A673 (cell line): ENCODE results near the gene FRMD4A. TPM values are rescaled to one million over a fixed set of nuclear protein-coding genes. Genes with fewer than 3 reads are reported as not detected.

Source experiments
- BruUV-seq: library from RNA; stranded (reverse); fragments of 400-500 nt; replicated peaks from 2 replicates; lab custom pipeline; 2021; lab: Mats Ljungman, UMichigan
- CTCF ChIA-PET: fragments of 300-600 bp; sonication (Branson Sonifier 250); formaldehyde crosslinking; loops from one replicate; lab custom pipeline; 2022; ENCODE audit warnings: antibody characterized with exemption; lab: Charles Lee
- POLR2A ChIA-PET: fragments of 300-600 bp; sonication (Branson Sonifier 250); formaldehyde crosslinking; loops from one replicate; lab custom pipeline; 2022; ENCODE audit warnings: antibody characterized with exemption; ENCODE audit not compliant: low non-redundant PET; lab: Charles Lee
- DNase-seq: peaks from one replicate; pipeline ENCODE4 v3.0.0-alpha.2; 2015; ENCODE audit warnings: low spot score
- H3K27ac ChIP-seq: fragments of 200-600 bp; sonication (generic); 2 replicates; pipeline ENCODE4 v1.5.1; 2016; ENCODE audit warnings: mixed run types, low read depth, mild to moderate bottlenecking, mixed read lengths, antibody characterized with exemption, low read length; ENCODE audit not compliant: poor library complexity, severe bottlenecking
- H3K27me3 ChIP-seq: fragments of 200-600 bp; sonication (generic); replicated peaks from 2 replicates; pipeline ENCODE4 v1.6.1; 2017; ENCODE audit warnings: mixed run types, low read depth, mild to moderate bottlenecking, mixed read lengths, antibody characterized with exemption, low read length; ENCODE audit not compliant: insufficient read depth, poor library complexity
- H3K36me3 ChIP-seq: fragments of 200-600 bp; sonication (generic); 2 replicates; pipeline ENCODE4 v1.6.1; 2016; ENCODE audit warnings: mixed run types, mild to moderate bottlenecking, mixed read lengths, antibody characterized with exemption, low read length; ENCODE audit not compliant: insufficient read depth, poor library complexity, severe bottlenecking
- H3K4me1 ChIP-seq: fragments of 200-600 bp; sonication (generic); 2 replicates; pipeline ENCODE4 v1.6.1; 2017; ENCODE audit warnings: mixed run types, mild to moderate bottlenecking, mixed read lengths, antibody characterized with exemption, low read length; ENCODE audit not compliant: insufficient read depth, poor library complexity, severe bottlenecking
- H3K4me3 ChIP-seq: fragments of 200-600 bp; sonication (generic); 2 replicates; pipeline ENCODE4 v1.5.1; 2016; ENCODE audit warnings: low read depth, mixed run types, mild to moderate bottlenecking, mixed read lengths, low read length; ENCODE audit not compliant: poor library complexity, severe bottlenecking
- H3K9me3 ChIP-seq: fragments of 200-600 bp; sonication (generic); 2 replicates; pipeline ENCODE4 v1.6.1; 2016; ENCODE audit warnings: mixed run types, low read depth, mild to moderate bottlenecking, mixed read lengths, antibody characterized with exemption, low read length; ENCODE audit not compliant: poor library complexity, severe bottlenecking
- CTCF ChIP-seq: fragments of 300-800, 200-600 bp; sonication (generic); conservative IDR thresholded peaks from 2 replicates; pipeline ENCODE4 v1.5.1; 2017; ENCODE audit warnings: low read depth, mild to moderate bottlenecking, antibody characterized with exemption, low read length, moderate library complexity, mixed read lengths
- EZH2 ChIP-seq: fragments of 200-600 bp; sonication (generic); IDR thresholded peaks from 2 replicates; pipeline ENCODE4 v1.6.1; 2017; ENCODE audit warnings: borderline replicate concordance, low read depth, mild to moderate bottlenecking, mixed read lengths, antibody characterized with exemption, low read length; ENCODE audit not compliant: poor library complexity, severe bottlenecking
- intact Hi-C: fragments of 100-400 bp; cut with micrococcal nuclease; formaldehyde crosslinking; loops from one replicate; pipeline ENCODE4 v1.10.0; 2022; ENCODE audit not compliant: unreplicated experiment
- total RNA-seq: library from RNA; stranded (reverse); gene quantifications from 2 replicates; pipeline ENCODE4 v1.2.3, GENCODE V29; 2021

FRMD4A gene
- total RNA-seq, 1 experiment from 2014 or later, result 26.3 TPM

DNA sequence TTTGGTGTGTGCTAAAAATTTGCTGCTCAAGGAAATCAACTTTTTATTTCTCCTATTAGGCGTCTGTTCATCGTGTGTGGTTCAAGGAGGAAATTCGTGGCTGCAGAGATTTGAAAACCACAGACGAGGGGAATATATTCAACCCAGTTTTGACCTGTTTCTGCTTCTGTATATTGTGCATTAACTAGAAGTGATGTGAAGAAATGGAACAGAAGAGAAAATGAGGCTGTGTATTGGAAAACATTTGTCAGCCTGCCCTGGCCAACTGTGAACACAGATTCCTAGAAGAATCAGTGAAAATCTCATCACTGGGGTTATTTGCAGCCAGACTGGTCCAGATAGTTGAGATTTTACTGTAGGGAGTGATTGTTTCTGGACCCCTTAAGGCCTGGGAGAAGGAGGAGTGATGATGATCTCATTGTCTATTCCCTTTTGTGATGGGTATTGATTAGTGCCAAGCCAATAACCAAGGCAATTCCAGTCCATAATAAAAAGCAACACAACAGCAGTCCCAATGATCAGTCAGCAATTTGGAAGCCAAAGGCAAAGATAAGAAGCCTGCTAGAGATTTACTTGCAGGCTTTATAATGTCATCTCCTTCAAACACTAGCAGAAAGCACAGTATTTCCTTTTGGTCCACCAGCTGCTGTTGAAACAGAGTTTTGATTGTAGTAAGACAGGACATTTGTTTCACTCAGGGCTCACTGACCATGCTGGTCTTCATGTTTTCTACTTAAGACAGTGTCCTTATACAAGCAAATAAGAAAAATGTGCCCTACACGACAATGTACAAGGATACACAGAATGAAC lies 404.5 kb downstream of the FRMD4A start:
- peaks cover 4% of the 10 kb centered on the region for H3K27me3 ChIP-seq
- TF ChIP-seq CTCF (no peak), EZH2 (no peak)
- ChIA-PET CTCF (no interaction called here), POLR2A (no interaction called here)
- no peak for DNase-seq
- no peaks in the 10 kb centered on the region for H3K4me1 ChIP-seq
- no TSS peak for BruUV-seq
- intact Hi-C loops, result no loop called here
- H3K4me3 ChIP-seq, result no peak overlapping the region
- H3K27ac ChIP-seq, result no peak overlapping the region
- no peaks in the 10 kb centered on the region for H3K36me3 ChIP-seq
- H3K9me3 ChIP-seq, result no peaks in the 10 kb centered on the region

GRCh38 chr10:13924040-13924725 lies 406.5 kb downstream of the FRMD4A start:
- TF ChIP-seq CTCF, result no peak
- TF ChIP-seq EZH2, result no peak
- Histone ChIP-seq H3K27me3 (peaks cover 4% of the 10 kb centered on the region), H3K9me3 (no peaks in the 10 kb centered on the region), H3K36me3 (no peaks in the 10 kb centered on the region), H3K27ac (no peak overlapping the region), H3K4me1 (no peaks in the 10 kb centered on the region), H3K4me3 (no peak overlapping the region)
- no peak for DNase-seq
- ChIA-PET POLR2A (interaction anchor here (0.6 kb wide), 1 partner anchor 9 kb away, joined by 3 read pairs; no protein-coding TSS in a partner anchor), CTCF (no interaction called here)
- intact Hi-C loops, result no loop called here
- BruUV-seq, result no TSS peak

DNA sequence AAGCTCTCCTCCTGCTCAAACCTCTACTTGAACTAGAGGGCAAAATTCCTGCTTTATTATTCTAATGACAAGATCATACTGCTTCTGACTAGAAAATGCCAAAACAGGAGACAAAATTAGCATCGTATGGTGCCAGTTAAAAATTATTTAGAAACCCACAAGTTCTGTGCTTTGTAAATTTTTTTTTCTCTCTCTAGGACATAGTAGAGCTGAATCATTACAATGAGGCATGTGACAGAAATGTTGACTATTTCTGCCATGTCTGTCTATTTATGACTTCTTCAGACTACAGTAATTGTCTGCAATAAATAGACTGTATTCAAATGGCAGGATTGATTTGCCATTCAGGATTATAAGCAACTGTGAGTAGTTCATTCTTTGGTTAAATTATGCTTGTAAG lies 408.1 kb downstream of the FRMD4A start:
- POLR2A ChIA-PET, result no interaction called here
- DNase-seq, result no peak
- Histone ChIP-seq H3K36me3 (no peaks in the 10 kb centered on the region), H3K27me3 (peaks cover 4% of the 10 kb centered on the region), H3K4me1 (no peaks in the 10 kb centered on the region), H3K27ac (no peak overlapping the region), H3K9me3 (no peaks in the 10 kb centered on the region), H3K4me3 (no peak overlapping the region)
- CTCF ChIA-PET, result no interaction called here
- no peak for TF ChIP-seq EZH2
- no peak for TF ChIP-seq CTCF
- intact Hi-C loops, result no loop called here
- BruUV-seq, result no TSS peak
